ENCODE data around the gene ZBTB40. TPM values are rescaled to one million over a fixed set of nuclear protein-coding genes. Genes with fewer than 3 reads are reported as not detected.
A peak's percentile ranks its signal among the peaks of the same experiment; 100 is the strongest.

Gene ZBTB40
- polyA plus RNA-seq, 1 of the 3 experiments (the other 2 are of a cell fraction) = 5.0 TPM

DNA sequence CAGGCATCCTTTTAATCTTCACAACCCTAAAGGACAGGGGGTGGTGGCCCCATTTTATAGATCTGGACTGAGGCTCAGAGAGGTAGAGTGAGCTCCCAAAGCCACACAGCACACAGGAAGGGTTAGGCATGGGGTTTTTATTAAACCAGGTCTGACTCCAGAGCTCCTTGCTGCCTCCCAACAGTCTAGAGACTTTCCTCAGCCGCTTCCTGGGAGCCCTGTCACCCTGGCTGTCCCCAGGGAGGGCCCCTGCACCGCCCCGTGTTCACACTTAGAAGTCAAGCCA is 103.7 kb downstream of the ZBTB40 start:
- no peak overlapping the region for H3K27ac ChIP-seq (ENCODE audit: low read depth in 2 of 2, low read length in 1 of 2)
- peaks cover 0 to 43% of the 10 kb centered on the region in 2 experiments; a peak in 1 of 4 replicates for H3K4me1 ChIP-seq (ENCODE audit: control insufficient read depth in 1 of 2, insufficient read depth in 2 of 2, low read depth in 1 of 2, low read length in 1 of 2)
- no peaks in the 10 kb centered on the region for H3K9me2 ChIP-seq
- TF ChIP-seq GATA2 (CRISPR knock-in tag; IDR thresholded peaks at IDR 0.05) = no peak
- H3K4me2 ChIP-seq = no peak overlapping the region
- no peaks in the 10 kb centered on the region for H3K9me3 ChIP-seq
- ChIA-PET CTCF (interaction anchor here (1.9 kb wide), 1 partner anchor 86 kb away, joined by 6 read pairs; no protein-coding TSS in a partner anchor), POLR2A (no interaction called here)
- H3K9ac ChIP-seq = no peak overlapping the region
- H3K36me3 ChIP-seq (replicated peaks in 1 of 2; ENCODE audit: control insufficient read depth in 1 of 2, insufficient read depth in 2 of 2, low read length in 1 of 2) = no peaks in the 10 kb centered on the region
- H2AFZ ChIP-seq (ENCODE audit: low read depth) = no peak overlapping the region
- no peak for DNase-seq
- no peaks in the 10 kb centered on the region for H3F3A ChIP-seq (replicated peaks; ENCODE audit: insufficient read depth)
- no peak overlapping the region for H3K4me3 ChIP-seq (ENCODE audit: low read depth in 2 of 2, low read length in 1 of 2)
- peaks cover 3% of the 10 kb centered on the region; the same call in 1 of the 2 replicates for H3K27me3 ChIP-seq (ENCODE audit: insufficient read depth)
- no peaks in the 10 kb centered on the region for H4K20me1 ChIP-seq (ENCODE audit: insufficient read depth)
- WGBS (ENCODE audit: low lambda C conversion rate) = no CpG with 5 or more reads among the region's 3 CpGs
- H3K79me2 ChIP-seq (ENCODE audit: insufficient read depth) = no peaks in the 10 kb centered on the region

DNA sequence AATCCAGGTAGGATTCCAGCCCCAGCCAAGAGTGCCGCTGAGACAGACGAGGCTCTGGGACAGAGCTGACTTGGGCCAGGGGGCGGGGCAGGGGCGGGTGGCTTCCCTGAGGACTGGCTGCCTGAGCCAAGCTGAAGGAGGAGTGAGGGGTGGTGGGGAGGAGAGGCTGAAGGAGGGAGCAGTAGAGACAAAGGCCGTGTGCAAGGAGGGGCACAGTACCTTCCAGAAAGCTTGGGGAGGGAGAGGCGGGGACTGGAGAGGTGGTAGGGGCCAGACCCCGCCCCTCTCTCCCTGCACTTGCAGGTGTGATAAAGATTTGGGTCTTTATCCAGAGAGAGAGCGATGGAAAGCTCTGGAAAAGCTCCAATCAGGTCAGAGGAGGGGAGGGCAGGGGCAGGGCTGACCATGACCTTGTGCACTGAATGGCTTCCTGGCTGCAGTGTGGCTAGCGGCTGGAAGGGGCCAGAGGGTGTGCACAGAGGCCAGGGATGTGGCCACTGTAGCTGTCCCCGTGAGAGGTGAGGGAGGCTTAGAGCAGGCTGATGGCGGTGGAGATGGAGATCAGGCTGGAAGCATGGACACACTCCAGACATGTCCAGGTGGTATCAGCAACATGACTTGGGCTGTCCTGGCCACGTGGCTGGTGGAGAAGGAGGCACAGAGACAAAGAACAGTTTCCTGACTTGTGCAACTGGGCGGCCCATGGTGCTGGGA is 104.9 kb downstream of the ZBTB40 start:
- H3K4me1 ChIP-seq (ENCODE audit: control insufficient read depth in 1 of 2, insufficient read depth in 2 of 2, low read depth in 1 of 2, low read length in 1 of 2) = peaks cover 0 to 40% of the 10 kb centered on the region in 2 experiments; a peak in 1 of 4 replicates
- POLR2A ChIA-PET = interaction anchor here (0.6 kb wide), 1 partner anchor 16 kb away, joined by 3 read pairs; no protein-coding TSS in a partner anchor
- DNase-seq = no peak
- H3K79me2 ChIP-seq (ENCODE audit: insufficient read depth) = no peaks in the 10 kb centered on the region
- no peaks in the 10 kb centered on the region for H3K36me3 ChIP-seq (replicated peaks in 1 of 2; ENCODE audit: control insufficient read depth in 1 of 2, insufficient read depth in 2 of 2, low read length in 1 of 2)
- no peak overlapping the region for H3K4me3 ChIP-seq (ENCODE audit: low read depth in 2 of 2, low read length in 1 of 2)
- H3K27ac ChIP-seq (ENCODE audit: low read depth in 2 of 2, low read length in 1 of 2) = peak overlapping the region in 1 of 2 experiments; percentile 8; a peak in 1 of 4 replicates
- TF ChIP-seq SMC3 (IDR thresholded peaks at IDR 0.05; ENCODE audit: low read depth, low read length) (no peak), MXI1 (IDR thresholded peaks at IDR 0.05; ENCODE audit: low read depth, low read length) (no peak), MEF2A (IDR thresholded peaks at IDR 0.05; ENCODE audit: borderline replicate concordance, low read depth) (no peak), RCOR1 (IDR thresholded peaks at IDR 0.05; ENCODE audit: low read length) (no peak), SIN3A (IDR thresholded peaks at IDR 0.05; ENCODE audit: borderline replicate concordance, low read depth, low read length) (no peak), NRF1 (IDR thresholded peaks at IDR 0.05; ENCODE audit: low read depth, low read length) (no peak), RXRA (IDR thresholded peaks at IDR 0.05; ENCODE audit: borderline replicate concordance, low read depth) (no peak), RAD21 (IDR thresholded peaks at IDR 0.05; ENCODE audit: low read length) (no peak), GABPA (IDR thresholded peaks at IDR 0.05; ENCODE audit: low read depth) (no peak), POLR2AphosphoS5 (IDR thresholded peaks at IDR 0.05; ENCODE audit: low read depth, low read length) (no peak), USF1 (IDR thresholded peaks at IDR 0.05; ENCODE audit: borderline replicate concordance, low read depth) (no peak), FOSL2 (IDR thresholded peaks at IDR 0.05; ENCODE audit: borderline replicate concordance, low read depth) (no peak), EZH2phosphoT487 (IDR thresholded peaks at IDR 0.05; ENCODE audit: borderline replicate concordance, low read depth) (no peak), EP300 (IDR thresholded peaks at IDR 0.05; ENCODE audit: borderline replicate concordance in 1 of 2, low read depth in 1 of 2, low read length in 1 of 2) (no peak), CTCF (IDR thresholded peaks at IDR 0.05) (no peak)
- TF ChIP-seq, protein P1, sequence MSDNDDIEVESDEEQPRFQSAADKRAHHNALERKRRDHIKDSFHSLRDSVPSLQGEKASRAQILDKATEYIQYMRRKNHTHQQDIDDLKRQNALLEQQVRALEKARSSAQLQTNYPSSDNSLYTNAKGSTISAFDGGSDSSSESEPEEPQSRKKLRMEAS (IDR thresholded peaks at IDR 0.05; ENCODE audit: low read depth) = no peak
- no peaks in the 10 kb centered on the region for H4K20me1 ChIP-seq (ENCODE audit: insufficient read depth)
- no peak overlapping the region for H3K9ac ChIP-seq
- no peaks in the 10 kb centered on the region for H3K9me3 ChIP-seq
- H3K9me2 ChIP-seq = no peaks in the 10 kb centered on the region
- 56% methylated on average over 12 of the region's 13 CpGs for WGBS (ENCODE audit: low lambda C conversion rate)
- peaks cover 15% of the 10 kb centered on the region for H3K27me3 ChIP-seq (ENCODE audit: insufficient read depth)
- no peaks in the 10 kb centered on the region for H3F3A ChIP-seq (replicated peaks; ENCODE audit: insufficient read depth)
- H3K4me2 ChIP-seq = no peak overlapping the region
- CTCF ChIA-PET = interaction anchor here (1.3 to 2.0 kb wide), 4 partner anchors 14 to 140 kb away, joined by 4 to 6 read pairs (median 6); no protein-coding TSS in a partner anchor
- no peak overlapping the region for H2AFZ ChIP-seq (ENCODE audit: low read depth)
